ENCODE results near the gene FHL1.
"Not testable (repeated sequence)": the region's sequence is repeated elsewhere in the genome, so short reads cannot be mapped to it uniquely, and the experiment has no call there.

FHL1 gene

GRCh38 chrX:136156560-136157117 lies 9.3 kb downstream of the FHL1 start:
- no peaks in the 10 kb centered on the region for H3K36me3 ChIP-seq (ENCODE audit: insufficient read depth, low read length)
- H3K9ac ChIP-seq (ENCODE audit: insufficient read length), result no peak overlapping the region
- TF ChIP-seq EZH2 (IDR thresholded peaks at IDR 0.05) (no peak), FOXP2 (optimal IDR thresholded peaks at IDR 0.05; ENCODE audit: control extremely low read depth, extremely low read length, insufficient read depth) (no peak), POLR2AphosphoS5 (IDR thresholded peaks at IDR 0.05; ENCODE audit: borderline replicate concordance, low read depth, low read length) (no peak)
- DNase-seq (ENCODE audit: low read depth, low spot score), result no peak
- H3K4me3 ChIP-seq, result no peak overlapping the region
- no peaks in the 10 kb centered on the region for H3K9me3 ChIP-seq (ENCODE audit: low read depth, low read length)
- H3K27ac ChIP-seq, result no peak overlapping the region

- no peaks in the 10 kb centered on the region for H3K9me3 ChIP-seq (ENCODE audit: low read depth, low read length)
- no peak overlapping the region for H3K9ac ChIP-seq (ENCODE audit: insufficient read length)
- H3K36me3 ChIP-seq (ENCODE audit: insufficient read depth, low read length), result no peaks in the 10 kb centered on the region
- no peak overlapping the region for H3K4me3 ChIP-seq
- no peak overlapping the region for H3K27ac ChIP-seq
- no peak for TF ChIP-seq POLR2AphosphoS5 (IDR thresholded peaks at IDR 0.05; ENCODE audit: borderline replicate concordance, low read depth, low read length)
- TF ChIP-seq EZH2 (IDR thresholded peaks at IDR 0.05), result no peak
- no peak for TF ChIP-seq FOXP2 (optimal IDR thresholded peaks at IDR 0.05; ENCODE audit: control extremely low read depth, extremely low read length, insufficient read depth)
- DNase-seq (ENCODE audit: low read depth, low spot score), result no peak
These were observed 9.9 kb downstream of the FHL1 start for GRCh38 chrX:136157187-136157586.

GRCh38 chrX:136158685-136159084 lies 11.4 kb downstream of the FHL1 start:
- H3K27ac ChIP-seq, result no peak overlapping the region

GRCh38 chrX:136159611-136160025 lies 12.3 kb downstream of the FHL1 start:
- Histone ChIP-seq H3K27ac (no peak overlapping the region), H3K36me3 (ENCODE audit: insufficient read depth, low read length) (no peaks in the 10 kb centered on the region), H3K4me3 (no peak overlapping the region), H3K9me3 (ENCODE audit: low read depth, low read length) (no peaks in the 10 kb centered on the region), H3K9ac (ENCODE audit: insufficient read length) (no peak overlapping the region)
- DNase-seq (ENCODE audit: low read depth, low spot score), result no peak
- TF ChIP-seq POLR2AphosphoS5 (IDR thresholded peaks at IDR 0.05; ENCODE audit: borderline replicate concordance, low read depth, low read length) (no peak), FOXP2 (optimal IDR thresholded peaks at IDR 0.05; ENCODE audit: control extremely low read depth, extremely low read length, insufficient read depth) (no peak), EZH2 (IDR thresholded peaks at IDR 0.05) (no peak)

More at GRCh38 chrX:136158685-136159084, 11.4 kb downstream of the FHL1 start:
- no peak overlapping the region for H3K9ac ChIP-seq (ENCODE audit: insufficient read length)
- no peak overlapping the region for H3K4me3 ChIP-seq
- no peak for DNase-seq (ENCODE audit: low read depth, low spot score)
- no peaks in the 10 kb centered on the region for H3K36me3 ChIP-seq (ENCODE audit: insufficient read depth, low read length)
- TF ChIP-seq POLR2AphosphoS5 (IDR thresholded peaks at IDR 0.05; ENCODE audit: borderline replicate concordance, low read depth, low read length) (no peak), FOXP2 (optimal IDR thresholded peaks at IDR 0.05; ENCODE audit: control extremely low read depth, extremely low read length, insufficient read depth) (no peak), EZH2 (IDR thresholded peaks at IDR 0.05) (no peak)
- no peaks in the 10 kb centered on the region for H3K9me3 ChIP-seq (ENCODE audit: low read depth, low read length)

GRCh38 chrX:136162827-136163570 lies 15.7 kb downstream of the FHL1 start:
- Histone ChIP-seq H3K27ac (no peak overlapping the region), H3K9ac (ENCODE audit: insufficient read length) (no peak overlapping the region), H3K4me3 (no peak overlapping the region), H3K36me3 (ENCODE audit: insufficient read depth, low read length) (no peaks in the 10 kb centered on the region), H3K9me3 (ENCODE audit: low read depth, low read length) (no peaks in the 10 kb centered on the region)
- no peak for DNase-seq (ENCODE audit: low read depth, low spot score)
- TF ChIP-seq FOXP2 (optimal IDR thresholded peaks at IDR 0.05; ENCODE audit: control extremely low read depth, extremely low read length, insufficient read depth) (no peak), EZH2 (IDR thresholded peaks at IDR 0.05) (no peak), POLR2AphosphoS5 (IDR thresholded peaks at IDR 0.05; ENCODE audit: borderline replicate concordance, low read depth, low read length) (no peak)

GRCh38 chrX:136163689-136164088 lies 16.4 kb downstream of the FHL1 start:
- H3K27ac ChIP-seq, result no peak overlapping the region

GRCh38 chrX:136165406-136165805 lies 18.1 kb downstream of the FHL1 start:
- H3K9ac ChIP-seq (ENCODE audit: insufficient read length), result no peak overlapping the region
- H3K9me3 ChIP-seq (ENCODE audit: low read depth, low read length), result no peaks in the 10 kb centered on the region
- no peak for TF ChIP-seq FOXP2 (optimal IDR thresholded peaks at IDR 0.05; ENCODE audit: control extremely low read depth, extremely low read length, insufficient read depth)
- TF ChIP-seq POLR2AphosphoS5 (IDR thresholded peaks at IDR 0.05; ENCODE audit: borderline replicate concordance, low read depth, low read length), result no peak
- TF ChIP-seq EZH2 (IDR thresholded peaks at IDR 0.05), result no peak
- no peaks in the 10 kb centered on the region for H3K36me3 ChIP-seq (ENCODE audit: insufficient read depth, low read length)
- H3K4me3 ChIP-seq, result no peak overlapping the region
- no peak overlapping the region for H3K27ac ChIP-seq
- DNase-seq (ENCODE audit: low read depth, low spot score), result no peak

More at GRCh38 chrX:136163689-136164088, 16.4 kb downstream of the FHL1 start:
- no peak overlapping the region for H3K4me3 ChIP-seq
- H3K9ac ChIP-seq (ENCODE audit: insufficient read length), result no peak overlapping the region
- no peak for TF ChIP-seq EZH2 (IDR thresholded peaks at IDR 0.05)
- no peak for TF ChIP-seq POLR2AphosphoS5 (IDR thresholded peaks at IDR 0.05; ENCODE audit: borderline replicate concordance, low read depth, low read length)
- no peak for TF ChIP-seq FOXP2 (optimal IDR thresholded peaks at IDR 0.05; ENCODE audit: control extremely low read depth, extremely low read length, insufficient read depth)
- H3K9me3 ChIP-seq (ENCODE audit: low read depth, low read length), result no peaks in the 10 kb centered on the region
- no peaks in the 10 kb centered on the region for H3K36me3 ChIP-seq (ENCODE audit: insufficient read depth, low read length)
- no peak for DNase-seq (ENCODE audit: low read depth, low spot score)

GRCh38 chrX:136166221-136166855 lies 19.0 kb downstream of the FHL1 start:
- TF ChIP-seq FOXP2 (optimal IDR thresholded peaks at IDR 0.05; ENCODE audit: control extremely low read depth, extremely low read length, insufficient read depth), result no peak
- no peak for TF ChIP-seq EZH2 (IDR thresholded peaks at IDR 0.05)
- TF ChIP-seq POLR2AphosphoS5 (IDR thresholded peaks at IDR 0.05; ENCODE audit: borderline replicate concordance, low read depth, low read length), result no peak
- no peak overlapping the region for H3K9ac ChIP-seq (ENCODE audit: insufficient read length)
- no peaks in the 10 kb centered on the region for H3K36me3 ChIP-seq (ENCODE audit: insufficient read depth, low read length)
- no peak for DNase-seq (ENCODE audit: low read depth, low spot score)
- no peak overlapping the region for H3K27ac ChIP-seq
- H3K9me3 ChIP-seq (ENCODE audit: low read depth, low read length), result no peaks in the 10 kb centered on the region
- no peak overlapping the region for H3K4me3 ChIP-seq

GRCh38 chrX:136167989-136168388 lies 20.7 kb downstream of the FHL1 start:
- not testable (repeated sequence) for H3K9me3 ChIP-seq (ENCODE audit: low read depth, low read length); DNase-seq (ENCODE audit: low read depth, low spot score); H3K4me3 ChIP-seq; H3K9ac ChIP-seq (ENCODE audit: insufficient read length); H3K27ac ChIP-seq; H3K36me3 ChIP-seq (ENCODE audit: insufficient read depth, low read length)
